Panc1 (cell line): ENCODE measurements around the gene NINJ2.

ENCODE experiments used
- CTCF ChIP-seq: fragments of 450-650 bp; IDR thresholded peaks from 2 replicates; pipeline ENCODE4 v1.5.1; 2017; ENCODE audit warnings: mild to moderate bottlenecking
- POLR2AphosphoS5 ChIP-seq: IDR thresholded peaks from 2 replicates; pipeline ENCODE4 v1.6.1; 2012; ENCODE audit warnings: mild to moderate bottlenecking, low read depth, low read length, moderate library complexity
- REST ChIP-seq, 2 experiments: IDR thresholded peaks; 2 replicates each; pipeline ENCODE4 v1.6.1; 2011 to 2012; ENCODE audit warnings: low read depth in 2 of 2, control low read depth in 1 of 2, low read length in 1 of 2, mild to moderate bottlenecking in 1 of 2, moderate library complexity in 1 of 2; ENCODE audit not compliant: insufficient read depth in 1 of 2
- TCF7L2 ChIP-seq: IDR thresholded peaks from 2 replicates; pipeline ENCODE4 v1.6.1; 2011; ENCODE audit warnings: mild to moderate bottlenecking, low read depth, low read length, inconsistent platforms

- no peak for TF ChIP-seq CTCF
- no peak for TF ChIP-seq POLR2AphosphoS5
- no peak for TF ChIP-seq TCF7L2
- TF ChIP-seq REST (IDR thresholded peaks at IDR 0.05; ENCODE audit: insufficient read depth in 1 of 2, low read depth in 2 of 2, low read length in 1 of 2): no peak
These were observed 86.6 kb downstream of the NINJ2 start for GRCh38 chr12:576615-577110.
